Sigmoid colon (tissue), 7 donors: ENCODE results near the gene SUGCT. TPM values are rescaled to one million over a fixed set of nuclear protein-coding genes. Genes with fewer than 3 reads are reported as not detected.

Source experiments
- DNase-seq: peaks from one replicate; pipeline ENCODE4 v3.0.0-alpha.2; 2019
- H3K27ac ChIP-seq, 4 donors: fragments of 200-600 bp; sonication (generic); one replicate each; pipeline ENCODE4 v1.5.1; 2016 to 2019; ENCODE audit warnings: mild to moderate bottlenecking in 1 of 4
- H3K27me3 ChIP-seq, 3 donors: fragments of 200-600 bp; sonication (generic); one replicate each; pipeline ENCODE4 v1.5.1; 2019; ENCODE audit warnings: mild to moderate bottlenecking in 1 of 3
- H3K36me3 ChIP-seq, 4 donors: fragments of 200-600 bp; sonication (generic); one replicate each; pipeline ENCODE4 v1.5.1; 2016 to 2019
- H3K4me1 ChIP-seq, 4 donors: fragments of 200-600 bp; sonication (generic); one replicate each; pipeline ENCODE4 v1.5.1; 2017 to 2019
- H3K4me3 ChIP-seq, 4 donors: fragments of 200-600 bp; sonication (generic); one replicate each; pipeline ENCODE4 v1.5.1; 2017 to 2019; ENCODE audit warnings: mild to moderate bottlenecking in 2 of 4, moderate library complexity in 1 of 4
- H3K9me3 ChIP-seq, 4 donors: fragments of 200-600 bp in 3 of 4; sonication (generic) in 3 of 4; one replicate each; pipeline versions ENCODE4 v1.5.1 to v1.6.1; 2013 to 2019
- CTCF ChIP-seq, 4 experiments: fragments of 450-650 bp in 3 of 4; fragments of 200-600 bp in 1 of 4; IDR thresholded peaks; one replicate each; pipeline ENCODE4 v1.5.1; 2016 to 2019; ENCODE audit warnings: antibody characterized with exemption in 4 of 4, mild to moderate bottlenecking in 3 of 4, moderate library complexity in 2 of 4
- EP300 ChIP-seq, 4 donors: sonication (generic); formaldehyde crosslinking; IDR thresholded peaks; one replicate each; pipeline ENCODE4 v1.6.1; 2017; ENCODE audit warnings: antibody characterized with exemption in 4 of 4
- POLR2A ChIP-seq, 2 donors: fragments of 450-650 bp; IDR thresholded peaks; one replicate each; pipeline ENCODE4 v1.6.1; 2016; ENCODE audit warnings: antibody characterized with exemption in 2 of 2, mild to moderate bottlenecking in 2 of 2, moderate library complexity in 2 of 2
- POLR2AphosphoS5 ChIP-seq, 4 donors: sonication (generic); formaldehyde crosslinking; IDR thresholded peaks; one replicate each; pipeline ENCODE4 v1.6.1; 2017; ENCODE audit warnings: antibody characterized with exemption in 4 of 4
- WGBS, 2 donors: extraction: QIAGEN DNeasy Blood & Tissue Kit; methylation state at CpG; one replicate each; pipeline ENCODE4 v1.1.7; 2013; 5-methylcytosine and 5-hydroxymethylcytosine counted together
- intact Hi-C: fragments of 100-400 bp; cut with DNase I; formaldehyde crosslinking; loops from one replicate; pipeline ENCODE4 v1.15.1; 2023
- polyA plus RNA-seq, 3 donors: library from polyadenylated mRNA; stranded (reverse); fragments of 200-250 nt; gene quantifications; one replicate each; pipeline ENCODE4 v1.2.3, GENCODE V29; 2013
- total RNA-seq, 4 donors: library from RNA; depleted of rRNA; stranded (reverse); fragments of >200 nt; gene quantifications; one replicate each; pipeline ENCODE4 v1.1.0, GENCODE V29; 2016
- donor health status: healthy with polysubstance abuse.
- donor health status: Bipolar disorder and iron deficiency.
- donor health status: healthy.

SUGCT gene
- total and polyA plus RNA-seq, 7 donors: 2.3 to 25.9 (median 6.3) TPM

DNA sequence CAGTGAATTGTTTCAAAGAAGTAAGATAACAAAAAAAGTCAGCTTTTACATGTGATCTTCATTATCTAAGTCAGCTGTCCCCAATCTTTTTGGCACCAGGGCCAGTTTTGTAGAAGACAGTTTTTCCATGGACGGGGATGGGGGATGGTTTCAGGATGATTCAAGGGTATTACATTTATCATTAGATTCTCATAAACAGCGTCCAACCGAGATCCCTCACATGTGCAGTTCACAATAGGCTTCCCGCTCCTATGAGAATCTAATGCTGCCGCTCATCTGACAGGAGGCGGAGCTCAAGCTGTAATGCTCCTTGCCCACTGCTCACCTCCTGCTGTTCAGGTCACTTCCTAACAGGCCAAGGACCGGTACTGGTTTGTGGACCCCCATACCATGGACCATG, 607.5 kb downstream of the SUGCT start:
- WGBS, 2 donors: 87 to 94% methylated on average over 7 of the region's 7 CpGs
- TF ChIP-seq EP300 (IDR thresholded peaks at IDR 0.05): no peak
- no peak for TF ChIP-seq POLR2AphosphoS5 (IDR thresholded peaks at IDR 0.05)
- TF ChIP-seq POLR2A (IDR thresholded peaks at IDR 0.05): no peak
- TF ChIP-seq CTCF (IDR thresholded peaks at IDR 0.05): no peak

DNA sequence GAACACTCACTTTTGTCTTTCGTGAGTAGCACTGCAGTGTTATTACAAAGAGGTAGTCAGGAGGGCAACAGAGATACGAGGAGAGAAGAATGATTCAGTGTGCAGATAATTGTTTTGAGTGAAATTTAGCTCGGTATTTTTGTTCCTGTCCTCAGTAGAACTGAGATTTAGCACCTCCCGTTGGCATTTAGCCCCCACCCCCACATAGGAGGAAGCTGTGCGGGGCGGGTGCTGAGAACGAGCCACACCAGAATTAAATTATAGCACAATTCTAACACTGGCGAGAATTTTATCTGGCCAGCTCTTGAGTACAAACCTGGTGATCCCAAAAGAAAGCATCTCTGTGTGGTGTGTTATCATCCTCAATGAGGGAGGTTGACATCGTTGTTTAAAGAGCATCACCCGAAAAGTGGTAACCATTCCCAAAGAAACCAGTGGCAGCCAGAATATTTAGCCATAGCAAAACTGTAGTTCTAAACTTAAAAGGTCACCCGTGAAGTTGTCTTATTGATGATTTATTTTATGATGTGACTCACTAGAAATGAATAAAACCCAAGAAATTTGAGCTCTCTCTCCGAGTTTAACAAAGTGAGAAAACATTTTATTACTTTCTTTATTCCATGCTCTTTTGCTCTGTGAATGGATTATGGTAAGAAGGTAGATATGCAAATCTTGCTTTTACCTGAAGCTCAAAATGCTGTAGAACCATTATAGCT, 612.2 kb downstream of the SUGCT start:
- no peaks in the 10 kb centered on the region for H3K4me1 ChIP-seq
- H3K4me3 ChIP-seq: no peak overlapping the region
- WGBS, 2 donors: 70 to 84% methylated on average over 12 of the region's 12 CpGs
- TF ChIP-seq POLR2AphosphoS5 (IDR thresholded peaks at IDR 0.05) (no peak), POLR2A (IDR thresholded peaks at IDR 0.05) (no peak), EP300 (IDR thresholded peaks at IDR 0.05) (no peak), CTCF (IDR thresholded peaks at IDR 0.05) (no peak)
- no peaks in the 10 kb centered on the region for H3K9me3 ChIP-seq
- no peak for DNase-seq
- H3K27me3 ChIP-seq: no peaks in the 10 kb centered on the region
- intact Hi-C loops: no loop called here
- no peak overlapping the region for H3K27ac ChIP-seq
- no peaks in the 10 kb centered on the region for H3K36me3 ChIP-seq

More for the DNA sequence above, 607.5 kb downstream of the SUGCT start:
- Histone ChIP-seq H3K4me1 (no peaks in the 10 kb centered on the region), H3K9me3 (peaks cover 0 to 4% (median 0%) of the 10 kb centered on the region in 4 donors), H3K36me3 (no peaks in the 10 kb centered on the region), H3K27me3 (no peaks in the 10 kb centered on the region), H3K27ac (no peak overlapping the region), H3K4me3 (no peak overlapping the region)
- DNase-seq: no peak
- intact Hi-C loops: no loop called here

DNA sequence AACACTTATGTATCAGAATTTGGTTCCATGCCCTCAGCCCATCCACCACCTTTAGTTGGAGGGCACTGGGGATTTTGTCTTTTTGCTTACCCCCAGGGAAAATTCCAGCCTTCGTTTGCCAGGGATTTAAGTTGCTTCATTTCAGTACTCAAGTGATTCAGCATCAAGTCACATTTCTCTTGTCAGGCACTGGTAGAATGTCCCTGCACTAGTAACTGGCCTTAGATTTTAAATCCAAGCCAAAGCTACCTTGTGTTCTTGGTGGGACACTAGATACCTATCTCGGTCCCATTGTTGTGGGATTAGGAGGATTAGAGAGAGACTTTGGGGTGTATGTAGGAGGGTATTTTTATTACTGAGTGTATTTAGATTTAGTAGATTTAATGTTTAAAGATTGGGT, 613.1 kb downstream of the SUGCT start:
- no peak for TF ChIP-seq CTCF (IDR thresholded peaks at IDR 0.05)
- no peak for TF ChIP-seq POLR2A (IDR thresholded peaks at IDR 0.05)
- no peak for TF ChIP-seq EP300 (IDR thresholded peaks at IDR 0.05)
- TF ChIP-seq POLR2AphosphoS5 (IDR thresholded peaks at IDR 0.05): no peak
- intact Hi-C loops: no loop called here
- H3K27ac ChIP-seq: no peak overlapping the region

GRCh38 chr7:40749877-40750276, 615.1 kb downstream of the SUGCT start:
- Histone ChIP-seq H3K4me1 (no peaks in the 10 kb centered on the region), H3K27me3 (no peaks in the 10 kb centered on the region), H3K36me3 (no peaks in the 10 kb centered on the region), H3K4me3 (no peak overlapping the region), H3K27ac (no peak overlapping the region), H3K9me3 (no peaks in the 10 kb centered on the region)
- DNase-seq: no peak
- intact Hi-C loops: no loop called here
- TF ChIP-seq CTCF (IDR thresholded peaks at IDR 0.05) (no peak), POLR2AphosphoS5 (IDR thresholded peaks at IDR 0.05) (no peak), POLR2A (IDR thresholded peaks at IDR 0.05) (no peak), EP300 (IDR thresholded peaks at IDR 0.05) (no peak)
- 89 to 95% methylated on average over 5 of the region's 5 CpGs for WGBS, 2 donors

More for the DNA sequence above, 613.1 kb downstream of the SUGCT start:
- 82 to 85% methylated on average over 2 of the region's 2 CpGs for WGBS, 2 donors
- no peaks in the 10 kb centered on the region for H3K36me3 ChIP-seq
- no peaks in the 10 kb centered on the region for H3K9me3 ChIP-seq
- no peaks in the 10 kb centered on the region for H3K27me3 ChIP-seq
- DNase-seq: no peak
- H3K4me3 ChIP-seq: no peak overlapping the region
- no peaks in the 10 kb centered on the region for H3K4me1 ChIP-seq

- no peak overlapping the region for H3K4me3 ChIP-seq
- H3K36me3 ChIP-seq: no peaks in the 10 kb centered on the region
- intact Hi-C loops: no loop called here
- H3K9me3 ChIP-seq: no peaks in the 10 kb centered on the region
- TF ChIP-seq EP300 (IDR thresholded peaks at IDR 0.05) (no peak), POLR2A (IDR thresholded peaks at IDR 0.05) (no peak), CTCF (IDR thresholded peaks at IDR 0.05) (no peak), POLR2AphosphoS5 (IDR thresholded peaks at IDR 0.05) (no peak)
- H3K27me3 ChIP-seq: no peaks in the 10 kb centered on the region
- WGBS, 2 donors: 66 to 75% methylated on average over 2 of the region's 2 CpGs
- no peak overlapping the region for H3K27ac ChIP-seq
- DNase-seq: no peak
- H3K4me1 ChIP-seq: no peaks in the 10 kb centered on the region
These were observed 618.6 kb downstream of the SUGCT start for GRCh38 chr7:40753455-40753854.
